Osteoblast (primary cell): ENCODE results near the gene FEM1B. TPM values are rescaled to one million over a fixed set of nuclear protein-coding genes. Genes with fewer than 3 reads are reported as not detected.
A peak's percentile ranks its signal among the peaks of the same experiment; 100 is the strongest.

Source experiments
- DNase-seq: peaks from one replicate; pipeline ENCODE4 v3.0.0; 2011; ENCODE audit warnings: low spot score, mixed read lengths; ENCODE audit not compliant: insufficient read length; ENCODE audit errors: missing footprints
- H2AFZ ChIP-seq: 2 replicates; pipeline ENCODE4 v1.6.0; 2011; ENCODE audit warnings: mild to moderate bottlenecking, low read length
- H3K27ac ChIP-seq: 2 replicates; pipeline ENCODE4 v1.5.1; 2011; ENCODE audit warnings: mild to moderate bottlenecking, low read depth, low read length, moderate library complexity
- H3K27me3 ChIP-seq: 2 replicates; pipeline ENCODE4 v1.6.0; 2012; ENCODE audit warnings: mild to moderate bottlenecking, control low read depth, inconsistent platforms, low read length, moderate library complexity; ENCODE audit not compliant: insufficient read depth
- H3K36me3 ChIP-seq: 2 replicates; pipeline ENCODE4 v1.5.1; 2011; ENCODE audit warnings: mild to moderate bottlenecking, low read length, control low read depth, moderate library complexity; ENCODE audit not compliant: insufficient read depth
- H3K4me1 ChIP-seq: 2 replicates; pipeline ENCODE4 v1.5.1; 2011; ENCODE audit warnings: mild to moderate bottlenecking, low read length, control low read depth, moderate library complexity; ENCODE audit not compliant: insufficient read depth
- H3K4me2 ChIP-seq: 2 replicates; pipeline ENCODE4 v1.6.0; 2011; ENCODE audit warnings: mild to moderate bottlenecking, low read length; ENCODE audit not compliant: insufficient read depth
- H3K4me3 ChIP-seq: fragments of 200-600 bp; sonication (generic); 3 replicates; pipeline ENCODE4 v1.5.1; 2012; ENCODE audit warnings: mild to moderate bottlenecking, low read length, inconsistent platforms; ENCODE audit not compliant: insufficient read depth
- H3K79me2 ChIP-seq: 2 replicates; pipeline ENCODE4 v1.6.0; 2012; ENCODE audit warnings: mild to moderate bottlenecking, low read length, control low read depth, inconsistent platforms; ENCODE audit not compliant: insufficient read depth
- H3K9me3 ChIP-seq: 2 replicates; pipeline ENCODE4 v1.5.1; 2011; ENCODE audit warnings: low read depth, low read length, control low read depth
- H4K20me1 ChIP-seq: 2 replicates; pipeline ENCODE4 v1.6.0; 2012; ENCODE audit warnings: mild to moderate bottlenecking, low read length, control low read depth; ENCODE audit not compliant: insufficient read depth
- total RNA-seq: library from RNA; depleted of rRNA; stranded (reverse); fragments of >200 nt; gene quantifications from 2 replicates; pipeline ENCODE4 v1.2.3, GENCODE V29; 2012
- TF ChIP-seq, protein P1 (sequence below): IDR thresholded peaks from 2 replicates; pipeline ENCODE4 v1.5.1; 2011; ENCODE audit warnings: mild to moderate bottlenecking, low read depth, low read length, moderate library complexity; ENCODE audit errors: extremely low read depth

The FEM1B gene
- total RNA-seq, 1 donor = 35.5 TPM

- H3K27me3 ChIP-seq = no peaks in the 10 kb centered on the region
- H3K27ac ChIP-seq = peak overlapping the region; percentile 75
- no peaks in the 10 kb centered on the region for H4K20me1 ChIP-seq
- no peak overlapping the region for H3K4me3 ChIP-seq
- no peaks in the 10 kb centered on the region for H3K36me3 ChIP-seq
- DNase-seq = peak; percentile 85
- H3K4me1 ChIP-seq = peaks cover 48% of the 10 kb centered on the region
- no peak overlapping the region for H2AFZ ChIP-seq
- no peaks in the 10 kb centered on the region for H3K9me3 ChIP-seq
- TF ChIP-seq, protein P1, sequence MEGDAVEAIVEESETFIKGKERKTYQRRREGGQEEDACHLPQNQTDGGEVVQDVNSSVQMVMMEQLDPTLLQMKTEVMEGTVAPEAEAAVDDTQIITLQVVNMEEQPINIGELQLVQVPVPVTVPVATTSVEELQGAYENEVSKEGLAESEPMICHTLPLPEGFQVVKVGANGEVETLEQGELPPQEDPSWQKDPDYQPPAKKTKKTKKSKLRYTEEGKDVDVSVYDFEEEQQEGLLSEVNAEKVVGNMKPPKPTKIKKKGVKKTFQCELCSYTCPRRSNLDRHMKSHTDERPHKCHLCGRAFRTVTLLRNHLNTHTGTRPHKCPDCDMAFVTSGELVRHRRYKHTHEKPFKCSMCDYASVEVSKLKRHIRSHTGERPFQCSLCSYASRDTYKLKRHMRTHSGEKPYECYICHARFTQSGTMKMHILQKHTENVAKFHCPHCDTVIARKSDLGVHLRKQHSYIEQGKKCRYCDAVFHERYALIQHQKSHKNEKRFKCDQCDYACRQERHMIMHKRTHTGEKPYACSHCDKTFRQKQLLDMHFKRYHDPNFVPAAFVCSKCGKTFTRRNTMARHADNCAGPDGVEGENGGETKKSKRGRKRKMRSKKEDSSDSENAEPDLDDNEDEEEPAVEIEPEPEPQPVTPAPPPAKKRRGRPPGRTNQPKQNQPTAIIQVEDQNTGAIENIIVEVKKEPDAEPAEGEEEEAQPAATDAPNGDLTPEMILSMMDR = no peak
- H3K79me2 ChIP-seq = peaks cover 9% of the 10 kb centered on the region
- H3K4me2 ChIP-seq = peak overlapping the region; percentile 69
Observed at GRCh38 chr15:68272721-68273271, 4.7 kb upstream of the FEM1B start.

DNA sequence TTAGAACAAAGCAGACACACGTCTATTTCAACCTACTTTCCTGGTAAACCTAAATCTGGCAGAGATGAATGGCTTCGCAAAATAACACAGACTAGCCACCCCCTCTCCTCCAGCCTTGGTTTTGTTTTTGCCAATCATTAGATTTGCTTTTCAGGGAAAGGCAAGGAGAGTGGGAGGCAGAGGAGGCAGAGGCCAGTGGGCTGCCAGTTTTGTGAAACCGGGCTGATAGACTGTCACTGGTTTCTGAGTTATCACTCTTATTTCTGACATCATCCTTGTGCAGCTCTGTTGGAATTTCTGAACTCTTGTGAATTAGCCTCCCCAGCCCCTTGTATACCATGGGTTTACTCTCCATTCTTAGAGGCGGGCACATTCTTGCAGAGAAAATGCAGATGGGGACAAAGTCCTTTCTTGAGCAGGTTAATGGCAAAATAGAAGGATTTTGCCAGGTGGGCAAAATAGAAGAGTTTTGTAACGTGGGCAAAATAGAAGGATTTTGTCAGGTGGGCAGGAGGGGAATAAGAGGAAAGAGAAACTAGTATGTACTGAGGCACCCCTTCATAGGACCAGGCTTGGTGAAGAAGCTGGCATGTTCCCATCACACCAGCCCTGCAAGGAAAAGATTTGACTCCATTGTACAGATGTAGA is 3.2 kb upstream of the FEM1B start:
- DNase-seq = no peak
- Histone ChIP-seq H3K36me3 (no peaks in the 10 kb centered on the region), H3K27me3 (no peaks in the 10 kb centered on the region), H3K4me1 (peaks cover 53% of the 10 kb centered on the region), H3K79me2 (peaks cover 23% of the 10 kb centered on the region), H4K20me1 (peaks cover 11% of the 10 kb centered on the region), H2AFZ (no peak overlapping the region), H3K9me3 (no peaks in the 10 kb centered on the region), H3K4me3 (no peak overlapping the region), H3K4me2 (no peak overlapping the region), H3K27ac (no peak overlapping the region)
- TF ChIP-seq, protein P1 = no peak

- Histone ChIP-seq H2AFZ (no peak overlapping the region), H3K4me3 (no peak overlapping the region), H3K27ac (no peak overlapping the region), H3K27me3 (no peaks in the 10 kb centered on the region), H3K9me3 (no peaks in the 10 kb centered on the region), H4K20me1 (peaks cover 20% of the 10 kb centered on the region), H3K4me1 (peaks cover 62% of the 10 kb centered on the region), H3K79me2 (peaks cover 32% of the 10 kb centered on the region), H3K36me3 (no peaks in the 10 kb centered on the region), H3K4me2 (no peak overlapping the region)
- TF ChIP-seq, protein P1 = no peak
- DNase-seq = no peak
Observed at GRCh38 chr15:68275165-68275746, 2.3 kb upstream of the FEM1B start.

DNA sequence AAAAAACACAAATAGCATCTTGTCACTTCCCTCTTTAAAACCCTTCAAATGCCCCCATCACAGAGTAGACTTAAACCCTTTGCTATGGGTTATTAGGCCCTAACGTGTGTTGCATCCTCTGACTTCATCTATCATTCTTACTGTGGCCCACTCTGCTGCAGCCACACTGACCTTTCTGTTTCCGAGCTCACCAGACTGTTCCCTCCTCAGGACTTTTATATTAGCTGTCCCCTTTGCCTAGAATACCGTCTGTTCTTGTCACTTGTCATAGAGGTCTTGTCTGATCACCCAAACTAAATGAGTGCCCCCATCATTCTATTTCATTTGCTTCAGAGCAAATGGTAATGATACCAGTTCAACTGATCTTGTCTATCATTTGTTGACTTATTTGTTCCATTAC is 877 bp upstream of the FEM1B start:
- Histone ChIP-seq H4K20me1 (peaks cover 34% of the 10 kb centered on the region), H2AFZ (peak overlapping the region; percentile 91), H3K4me1 (peaks cover 65% of the 10 kb centered on the region), H3K9me3 (no peaks in the 10 kb centered on the region), H3K4me2 (peak overlapping the region; percentile 97), H3K36me3 (no peaks in the 10 kb centered on the region), H3K27ac (peak overlapping the region; percentile 87), H3K4me3 (peak overlapping the region; percentile 91), H3K79me2 (peaks cover 46% of the 10 kb centered on the region), H3K27me3 (no peaks in the 10 kb centered on the region)
- TF ChIP-seq, protein P1 = no peak
- peak; percentile 60 for DNase-seq
